ENCODE measurements around the gene CCDC192. TPM values are rescaled to one million over a fixed set of nuclear protein-coding genes. Genes with fewer than 3 reads are reported as not detected.

Gene CCDC192
- total and polyA plus RNA-seq, 2 donors, result 0.09 to 0.11 TPM

- Histone ChIP-seq H3K27ac (ENCODE audit: low read depth in 1 of 2, low read length in 1 of 2) (peak overlapping the region in 1 of 2 donors; percentile 54), H3K4me1 (ENCODE audit: control insufficient read depth in 2 of 2, insufficient read depth in 2 of 2, low read length in 2 of 2) (peaks cover 3 to 14% of the 10 kb centered on the region in 2 donors), H3K36me3 (ENCODE audit: control insufficient read depth in 2 of 2, insufficient read depth in 2 of 2, low read length in 1 of 2) (peaks cover 0 to 3% of the 10 kb centered on the region in 2 donors), H3K4me3 (ENCODE audit: low read length in 2 of 2) (no peak overlapping the region), H3K27me3 (ENCODE audit: control insufficient read depth in 2 of 2, insufficient read depth in 1 of 2, low read length in 1 of 2) (no peaks in the 10 kb centered on the region), H3K9me3 (ENCODE audit: control insufficient read depth in 2 of 2, insufficient read depth in 1 of 2, low read length in 1 of 2) (peaks cover 0 to 3% of the 10 kb centered on the region in 2 donors)
- WGBS, result 84% methylated on average over 2 of the region's 2 CpGs
- no peak for DNase-seq (ENCODE audit: low read depth in 6 of 9, low spot score in 9 of 9)
These were observed 258.0 kb downstream of the CCDC192 start for GRCh38 chr5:127961006-127961762.

GRCh38 chr5:127961763-127962145, 258.6 kb downstream of the CCDC192 start:
- Histone ChIP-seq H3K9me3 (ENCODE audit: control insufficient read depth in 2 of 2, insufficient read depth in 1 of 2, low read length in 1 of 2) (peaks cover 0 to 6% of the 10 kb centered on the region in 2 donors), H3K36me3 (ENCODE audit: control insufficient read depth in 2 of 2, insufficient read depth in 2 of 2, low read length in 1 of 2) (peaks cover 0 to 7% of the 10 kb centered on the region in 2 donors), H3K27me3 (ENCODE audit: control insufficient read depth in 2 of 2, insufficient read depth in 1 of 2, low read length in 1 of 2) (no peaks in the 10 kb centered on the region), H3K4me1 (ENCODE audit: control insufficient read depth in 2 of 2, insufficient read depth in 2 of 2, low read length in 2 of 2) (peaks cover 3 to 14% of the 10 kb centered on the region in 2 donors), H3K4me3 (ENCODE audit: low read length in 2 of 2) (no peak overlapping the region), H3K27ac (ENCODE audit: low read depth in 1 of 2, low read length in 1 of 2) (peak overlapping the region in 1 of 2 donors; percentile 54)
- 89% methylated on average over 3 of the region's 3 CpGs for WGBS
- DNase-seq (ENCODE audit: low read depth in 6 of 9, low spot score in 9 of 9), result no peak

GRCh38 chr5:127962491-127962890, 259.3 kb downstream of the CCDC192 start:
- WGBS, result 98% methylated on average over 1 of the region's 1 CpG
- Histone ChIP-seq H3K27ac (ENCODE audit: low read depth in 1 of 2, low read length in 1 of 2) (no peak overlapping the region), H3K4me3 (ENCODE audit: low read length in 2 of 2) (no peak overlapping the region), H3K36me3 (ENCODE audit: control insufficient read depth in 2 of 2, insufficient read depth in 2 of 2, low read length in 1 of 2) (peaks cover 0 to 7% of the 10 kb centered on the region in 2 donors), H3K4me1 (ENCODE audit: control insufficient read depth in 2 of 2, insufficient read depth in 2 of 2, low read length in 2 of 2) (peaks cover 3 to 14% of the 10 kb centered on the region in 2 donors), H3K27me3 (ENCODE audit: control insufficient read depth in 2 of 2, insufficient read depth in 1 of 2, low read length in 1 of 2) (no peaks in the 10 kb centered on the region), H3K9me3 (ENCODE audit: control insufficient read depth in 2 of 2, insufficient read depth in 1 of 2, low read length in 1 of 2) (peaks cover 0 to 6% of the 10 kb centered on the region in 2 donors)
- no peak for DNase-seq (ENCODE audit: low read depth in 6 of 9, low spot score in 9 of 9)

- peaks cover 3 to 14% of the 10 kb centered on the region in 2 donors for H3K4me1 ChIP-seq (ENCODE audit: control insufficient read depth in 2 of 2, insufficient read depth in 2 of 2, low read length in 2 of 2)
- H3K27ac ChIP-seq (ENCODE audit: low read depth in 1 of 2, low read length in 1 of 2), result no peak overlapping the region
- no peak overlapping the region for H3K4me3 ChIP-seq (ENCODE audit: low read length in 2 of 2)
- H3K36me3 ChIP-seq (ENCODE audit: control insufficient read depth in 2 of 2, insufficient read depth in 2 of 2, low read length in 1 of 2), result peaks cover 0 to 7% of the 10 kb centered on the region in 2 donors
- H3K27me3 ChIP-seq (ENCODE audit: control insufficient read depth in 2 of 2, insufficient read depth in 1 of 2, low read length in 1 of 2), result no peaks in the 10 kb centered on the region
- 98% methylated on average over 1 of the region's 1 CpG for WGBS
- H3K9me3 ChIP-seq (ENCODE audit: control insufficient read depth in 2 of 2, insufficient read depth in 1 of 2, low read length in 1 of 2), result peaks cover 0 to 6% of the 10 kb centered on the region in 2 donors
- no peak for DNase-seq (ENCODE audit: low read depth in 6 of 9, low spot score in 9 of 9)
These were observed 260.0 kb downstream of the CCDC192 start for GRCh38 chr5:127963233-127963632.

GRCh38 chr5:127963931-127964330, 260.7 kb downstream of the CCDC192 start:
- Histone ChIP-seq H3K27ac (ENCODE audit: low read depth in 1 of 2, low read length in 1 of 2) (no peak overlapping the region), H3K9me3 (ENCODE audit: control insufficient read depth in 2 of 2, insufficient read depth in 1 of 2, low read length in 1 of 2) (peaks cover 0 to 6% of the 10 kb centered on the region in 2 donors), H3K4me1 (ENCODE audit: control insufficient read depth in 2 of 2, insufficient read depth in 2 of 2, low read length in 2 of 2) (peaks cover 3 to 11% of the 10 kb centered on the region in 2 donors), H3K36me3 (ENCODE audit: control insufficient read depth in 2 of 2, insufficient read depth in 2 of 2, low read length in 1 of 2) (peaks cover 0 to 7% of the 10 kb centered on the region in 2 donors), H3K27me3 (ENCODE audit: control insufficient read depth in 2 of 2, insufficient read depth in 1 of 2, low read length in 1 of 2) (no peaks in the 10 kb centered on the region), H3K4me3 (ENCODE audit: low read length in 2 of 2) (no peak overlapping the region)
- no peak for DNase-seq (ENCODE audit: low read depth in 6 of 9, low spot score in 9 of 9)
- 97% methylated on average over 3 of the region's 3 CpGs for WGBS

- H3K27me3 ChIP-seq (ENCODE audit: control insufficient read depth in 2 of 2, insufficient read depth in 1 of 2, low read length in 1 of 2), result no peaks in the 10 kb centered on the region
- no peaks in the 10 kb centered on the region for H3K4me1 ChIP-seq (ENCODE audit: control insufficient read depth in 2 of 2, insufficient read depth in 2 of 2, low read length in 2 of 2)
- no peak overlapping the region for H3K4me3 ChIP-seq (ENCODE audit: low read length in 2 of 2)
- no peak overlapping the region for H3K27ac ChIP-seq (ENCODE audit: low read depth in 1 of 2, low read length in 1 of 2)
- peaks cover 0 to 6% of the 10 kb centered on the region in 2 donors for H3K9me3 ChIP-seq (ENCODE audit: control insufficient read depth in 2 of 2, insufficient read depth in 1 of 2, low read length in 1 of 2)
- DNase-seq (ENCODE audit: low read depth in 6 of 9, low spot score in 9 of 9), result no peak
- peaks cover 0 to 7% of the 10 kb centered on the region in 2 donors for H3K36me3 ChIP-seq (ENCODE audit: control insufficient read depth in 2 of 2, insufficient read depth in 2 of 2, low read length in 1 of 2)
- WGBS, result 96% methylated on average over 3 of the region's 3 CpGs
These were observed 264.3 kb downstream of the CCDC192 start for GRCh38 chr5:127967323-127967982.

- H3K4me1 ChIP-seq (ENCODE audit: control insufficient read depth in 2 of 2, insufficient read depth in 2 of 2, low read length in 2 of 2), result no peaks in the 10 kb centered on the region
- no peak for DNase-seq (ENCODE audit: low read depth in 6 of 9, low spot score in 9 of 9)
- H3K27ac ChIP-seq (ENCODE audit: low read depth in 1 of 2, low read length in 1 of 2), result no peak overlapping the region
- no peaks in the 10 kb centered on the region for H3K27me3 ChIP-seq (ENCODE audit: control insufficient read depth in 2 of 2, insufficient read depth in 1 of 2, low read length in 1 of 2)
- 100% methylated on average over 1 of the region's 1 CpG for WGBS
- no peak overlapping the region for H3K4me3 ChIP-seq (ENCODE audit: low read length in 2 of 2)
- peaks cover 0 to 7% of the 10 kb centered on the region in 2 donors for H3K36me3 ChIP-seq (ENCODE audit: control insufficient read depth in 2 of 2, insufficient read depth in 2 of 2, low read length in 1 of 2)
- H3K9me3 ChIP-seq (ENCODE audit: control insufficient read depth in 2 of 2, insufficient read depth in 1 of 2, low read length in 1 of 2), result peaks cover 0 to 6% of the 10 kb centered on the region in 2 donors
These were observed 264.9 kb downstream of the CCDC192 start for GRCh38 chr5:127967983-127968592.

GRCh38 chr5:127969002-127969401, 265.8 kb downstream of the CCDC192 start:
- Histone ChIP-seq H3K4me3 (ENCODE audit: low read length in 2 of 2) (no peak overlapping the region), H3K4me1 (ENCODE audit: control insufficient read depth in 2 of 2, insufficient read depth in 2 of 2, low read length in 2 of 2) (no peaks in the 10 kb centered on the region), H3K9me3 (ENCODE audit: control insufficient read depth in 2 of 2, insufficient read depth in 1 of 2, low read length in 1 of 2) (peaks cover 0 to 6% of the 10 kb centered on the region in 2 donors), H3K36me3 (ENCODE audit: control insufficient read depth in 2 of 2, insufficient read depth in 2 of 2, low read length in 1 of 2) (peaks cover 0 to 7% of the 10 kb centered on the region in 2 donors), H3K27me3 (ENCODE audit: control insufficient read depth in 2 of 2, insufficient read depth in 1 of 2, low read length in 1 of 2) (no peaks in the 10 kb centered on the region), H3K27ac (ENCODE audit: low read depth in 1 of 2, low read length in 1 of 2) (no peak overlapping the region)
- no peak for DNase-seq (ENCODE audit: low read depth in 6 of 9, low spot score in 9 of 9)
- WGBS, result 96% methylated on average over 3 of the region's 3 CpGs

- Histone ChIP-seq H3K36me3 (ENCODE audit: control insufficient read depth in 2 of 2, insufficient read depth in 2 of 2, low read length in 1 of 2) (peaks cover 0 to 7% of the 10 kb centered on the region in 2 donors), H3K27ac (ENCODE audit: low read depth in 1 of 2, low read length in 1 of 2) (no peak overlapping the region), H3K9me3 (ENCODE audit: control insufficient read depth in 2 of 2, insufficient read depth in 1 of 2, low read length in 1 of 2) (peaks cover 0 to 6% of the 10 kb centered on the region in 2 donors), H3K27me3 (ENCODE audit: control insufficient read depth in 2 of 2, insufficient read depth in 1 of 2, low read length in 1 of 2) (no peaks in the 10 kb centered on the region), H3K4me3 (ENCODE audit: low read length in 2 of 2) (no peak overlapping the region), H3K4me1 (ENCODE audit: control insufficient read depth in 2 of 2, insufficient read depth in 2 of 2, low read length in 2 of 2) (no peaks in the 10 kb centered on the region)
- no peak for DNase-seq (ENCODE audit: low read depth in 6 of 9, low spot score in 9 of 9)
These were observed 266.5 kb downstream of the CCDC192 start for GRCh38 chr5:127969651-127970050.
